ENCODE data around the gene TBP. TPM values are rescaled to one million over a fixed set of nuclear protein-coding genes. Genes with fewer than 3 reads are reported as not detected.

TBP gene
- total RNA-seq, 4 donors from 2014 or later, result 13.3 to 33.7 (median 20.5) TPM

Other genes with a start within 250 kb of the TBP start
- gene FAM120B, start 247.6 kb upstream of the TBP start, total RNA-seq, result 10 to 100 TPM; 19.9 to 55.4 (median 27.6) TPM
- 100 to 1,000 TPM; 127 to 201 (median 193) TPM for gene PSMB1, start 1.1 kb upstream of the TBP start, total RNA-seq
- gene PDCD2, start 30.3 kb downstream of the TBP start, total RNA-seq, result 10 to 100 TPM; 50.0 to 80.3 (median 73.7) TPM